Panc1 (cell line): ENCODE data around the gene HOXA5.

Experiments used
- POLR2AphosphoS5 ChIP-seq: IDR thresholded peaks from 2 replicates; pipeline ENCODE4 v1.6.1; 2012; ENCODE audit warnings: mild to moderate bottlenecking, low read depth, low read length, moderate library complexity
- SIN3A ChIP-seq: IDR thresholded peaks from 2 replicates; pipeline ENCODE4 v1.6.1; 2012; ENCODE audit warnings: low read depth, mild to moderate bottlenecking, low read length, moderate library complexity, borderline replicate concordance; ENCODE audit not compliant: insufficient read depth
- TF ChIP-seq, protein P1 (sequence below): fragments of 450-650 bp; IDR thresholded peaks from 2 replicates; pipeline ENCODE4 v1.5.1; 2017; ENCODE audit warnings: mild to moderate bottlenecking
- TF ChIP-seq, protein P2 (sequence below), 2 experiments: IDR thresholded peaks; 2 replicates each; pipeline ENCODE4 v1.6.1; 2011 to 2012; ENCODE audit warnings: low read depth in 2 of 2, control low read depth in 1 of 2, low read length in 1 of 2, mild to moderate bottlenecking in 1 of 2, moderate library complexity in 1 of 2; ENCODE audit not compliant: insufficient read depth in 1 of 2

DNA sequence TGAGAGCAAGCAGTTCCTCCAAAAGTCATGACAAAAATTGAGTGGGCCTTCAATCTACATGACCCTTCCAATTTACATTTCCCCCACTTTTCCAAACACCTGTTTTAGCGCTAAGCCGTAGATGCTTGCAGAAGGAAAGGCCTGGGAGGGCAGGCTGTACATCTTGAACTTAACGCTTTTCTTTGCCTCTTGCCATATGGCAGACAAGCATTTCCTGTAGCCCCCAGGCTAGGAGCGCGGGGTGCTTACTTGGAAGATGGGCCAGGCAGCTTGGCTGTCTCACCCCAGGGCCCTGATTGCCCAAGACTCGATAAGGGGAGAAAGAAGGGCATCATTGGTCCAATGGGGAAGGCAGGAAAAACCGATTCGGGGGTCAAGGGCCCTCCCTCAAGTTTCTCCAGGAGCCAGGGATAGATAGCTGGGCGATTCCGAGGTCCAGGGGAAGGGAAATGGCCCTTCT is 28.9 kb upstream of the HOXA5 start:
- TF ChIP-seq, protein P1, sequence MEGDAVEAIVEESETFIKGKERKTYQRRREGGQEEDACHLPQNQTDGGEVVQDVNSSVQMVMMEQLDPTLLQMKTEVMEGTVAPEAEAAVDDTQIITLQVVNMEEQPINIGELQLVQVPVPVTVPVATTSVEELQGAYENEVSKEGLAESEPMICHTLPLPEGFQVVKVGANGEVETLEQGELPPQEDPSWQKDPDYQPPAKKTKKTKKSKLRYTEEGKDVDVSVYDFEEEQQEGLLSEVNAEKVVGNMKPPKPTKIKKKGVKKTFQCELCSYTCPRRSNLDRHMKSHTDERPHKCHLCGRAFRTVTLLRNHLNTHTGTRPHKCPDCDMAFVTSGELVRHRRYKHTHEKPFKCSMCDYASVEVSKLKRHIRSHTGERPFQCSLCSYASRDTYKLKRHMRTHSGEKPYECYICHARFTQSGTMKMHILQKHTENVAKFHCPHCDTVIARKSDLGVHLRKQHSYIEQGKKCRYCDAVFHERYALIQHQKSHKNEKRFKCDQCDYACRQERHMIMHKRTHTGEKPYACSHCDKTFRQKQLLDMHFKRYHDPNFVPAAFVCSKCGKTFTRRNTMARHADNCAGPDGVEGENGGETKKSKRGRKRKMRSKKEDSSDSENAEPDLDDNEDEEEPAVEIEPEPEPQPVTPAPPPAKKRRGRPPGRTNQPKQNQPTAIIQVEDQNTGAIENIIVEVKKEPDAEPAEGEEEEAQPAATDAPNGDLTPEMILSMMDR, result no peak
- TF ChIP-seq, protein P2, sequence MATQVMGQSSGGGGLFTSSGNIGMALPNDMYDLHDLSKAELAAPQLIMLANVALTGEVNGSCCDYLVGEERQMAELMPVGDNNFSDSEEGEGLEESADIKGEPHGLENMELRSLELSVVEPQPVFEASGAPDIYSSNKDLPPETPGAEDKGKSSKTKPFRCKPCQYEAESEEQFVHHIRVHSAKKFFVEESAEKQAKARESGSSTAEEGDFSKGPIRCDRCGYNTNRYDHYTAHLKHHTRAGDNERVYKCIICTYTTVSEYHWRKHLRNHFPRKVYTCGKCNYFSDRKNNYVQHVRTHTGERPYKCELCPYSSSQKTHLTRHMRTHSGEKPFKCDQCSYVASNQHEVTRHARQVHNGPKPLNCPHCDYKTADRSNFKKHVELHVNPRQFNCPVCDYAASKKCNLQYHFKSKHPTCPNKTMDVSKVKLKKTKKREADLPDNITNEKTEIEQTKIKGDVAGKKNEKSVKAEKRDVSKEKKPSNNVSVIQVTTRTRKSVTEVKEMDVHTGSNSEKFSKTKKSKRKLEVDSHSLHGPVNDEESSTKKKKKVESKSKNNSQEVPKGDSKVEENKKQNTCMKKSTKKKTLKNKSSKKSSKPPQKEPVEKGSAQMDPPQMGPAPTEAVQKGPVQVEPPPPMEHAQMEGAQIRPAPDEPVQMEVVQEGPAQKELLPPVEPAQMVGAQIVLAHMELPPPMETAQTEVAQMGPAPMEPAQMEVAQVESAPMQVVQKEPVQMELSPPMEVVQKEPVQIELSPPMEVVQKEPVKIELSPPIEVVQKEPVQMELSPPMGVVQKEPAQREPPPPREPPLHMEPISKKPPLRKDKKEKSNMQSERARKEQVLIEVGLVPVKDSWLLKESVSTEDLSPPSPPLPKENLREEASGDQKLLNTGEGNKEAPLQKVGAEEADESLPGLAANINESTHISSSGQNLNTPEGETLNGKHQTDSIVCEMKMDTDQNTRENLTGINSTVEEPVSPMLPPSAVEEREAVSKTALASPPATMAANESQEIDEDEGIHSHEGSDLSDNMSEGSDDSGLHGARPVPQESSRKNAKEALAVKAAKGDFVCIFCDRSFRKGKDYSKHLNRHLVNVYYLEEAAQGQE (IDR thresholded peaks at IDR 0.05; ENCODE audit: insufficient read depth in 1 of 2, low read depth in 2 of 2, low read length in 1 of 2), result no peak
- TF ChIP-seq SIN3A (no peak), POLR2AphosphoS5 (no peak)
